OCI-LY7 (cell line): ENCODE measurements around the gene VPS26C.

Experiments
- EZH2phosphoT487 ChIP-seq: fragments of 200-600 bp; sonication (generic); IDR thresholded peaks from 2 replicates; pipeline ENCODE4 v1.6.1; 2018; ENCODE audit warnings: low read depth, borderline replicate concordance, mild to moderate bottlenecking, mixed run types, antibody characterized with exemption, low read length, moderate library complexity, mixed read lengths
- TF ChIP-seq, protein P1 (sequence below): fragments of 200-600 bp; sonication (generic); conservative IDR thresholded peaks from 2 replicates; pipeline ENCODE4 v1.5.1; 2014; ENCODE audit warnings: mild to moderate bottlenecking, antibody characterized with exemption, low read length, moderate library complexity, mixed read lengths

DNA sequence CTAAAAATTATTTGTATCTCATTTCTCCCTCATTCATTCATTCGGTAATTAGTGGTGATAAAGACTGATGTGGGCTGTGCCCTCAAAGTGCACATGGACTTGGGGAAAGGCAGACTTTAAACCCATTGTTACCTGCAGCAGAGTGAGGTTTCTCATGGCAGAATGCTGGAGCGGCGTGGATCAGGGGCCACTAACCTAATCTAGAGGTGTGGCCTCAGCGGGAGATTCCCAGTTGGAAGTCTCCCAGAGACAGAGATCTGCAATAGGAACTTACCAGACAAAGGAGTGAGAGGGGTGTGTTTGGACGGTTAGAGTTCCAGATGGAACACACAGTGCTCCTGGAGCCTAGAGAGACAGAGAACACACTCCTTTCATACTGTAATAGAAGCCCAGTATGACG, 73.5 kb downstream of the VPS26C start:
- TF ChIP-seq, protein P1, sequence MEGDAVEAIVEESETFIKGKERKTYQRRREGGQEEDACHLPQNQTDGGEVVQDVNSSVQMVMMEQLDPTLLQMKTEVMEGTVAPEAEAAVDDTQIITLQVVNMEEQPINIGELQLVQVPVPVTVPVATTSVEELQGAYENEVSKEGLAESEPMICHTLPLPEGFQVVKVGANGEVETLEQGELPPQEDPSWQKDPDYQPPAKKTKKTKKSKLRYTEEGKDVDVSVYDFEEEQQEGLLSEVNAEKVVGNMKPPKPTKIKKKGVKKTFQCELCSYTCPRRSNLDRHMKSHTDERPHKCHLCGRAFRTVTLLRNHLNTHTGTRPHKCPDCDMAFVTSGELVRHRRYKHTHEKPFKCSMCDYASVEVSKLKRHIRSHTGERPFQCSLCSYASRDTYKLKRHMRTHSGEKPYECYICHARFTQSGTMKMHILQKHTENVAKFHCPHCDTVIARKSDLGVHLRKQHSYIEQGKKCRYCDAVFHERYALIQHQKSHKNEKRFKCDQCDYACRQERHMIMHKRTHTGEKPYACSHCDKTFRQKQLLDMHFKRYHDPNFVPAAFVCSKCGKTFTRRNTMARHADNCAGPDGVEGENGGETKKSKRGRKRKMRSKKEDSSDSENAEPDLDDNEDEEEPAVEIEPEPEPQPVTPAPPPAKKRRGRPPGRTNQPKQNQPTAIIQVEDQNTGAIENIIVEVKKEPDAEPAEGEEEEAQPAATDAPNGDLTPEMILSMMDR, result no peak
- no peak for TF ChIP-seq EZH2phosphoT487
